ENCODE data around the gene TYMP.

GRCh38 chr22:50505276-50505775 is 24.5 kb downstream of the TYMP start:
- no peak for TF ChIP-seq POLR2AphosphoS5 (IDR thresholded peaks at IDR 0.05; ENCODE audit: low read depth, low read length)
- TF ChIP-seq POLR2A (IDR thresholded peaks at IDR 0.05; ENCODE audit: low read depth, low read length) = no peak
- no peak for TF ChIP-seq TAF1 (IDR thresholded peaks at IDR 0.05; ENCODE audit: borderline replicate concordance, low read depth, low read length)

Data from GM12892 (cell line).